HEK293T (cell line): Measurements from ENCODE around the gene TPTE2.

Experiments used
- ARNT ChIP-seq: fragments of 450-650 bp; IDR thresholded peaks from 2 replicates; pipeline ENCODE4 v1.6.1; 2017; ENCODE audit warnings: mild to moderate bottlenecking
- BHLHE40 ChIP-seq: fragments of 450-650 bp; IDR thresholded peaks from 2 replicates; pipeline ENCODE4 v1.6.1; 2016; ENCODE audit warnings: mild to moderate bottlenecking, moderate library complexity, borderline replicate concordance
- FOXA1 ChIP-seq: fragments of 450-650 bp; IDR thresholded peaks from 2 replicates; pipeline ENCODE4 v1.6.1; 2016; ENCODE audit warnings: mild to moderate bottlenecking
- FOXM1 ChIP-seq: fragments of 450-650 bp; IDR thresholded peaks from 2 replicates; pipeline ENCODE4 v1.6.1; 2017; ENCODE audit warnings: mild to moderate bottlenecking, borderline replicate concordance
- NFRKB ChIP-seq: fragments of 450-650 bp; IDR thresholded peaks from 2 replicates; pipeline ENCODE4 v1.6.1; 2016; ENCODE audit warnings: mild to moderate bottlenecking, moderate library complexity
- SP1 ChIP-seq: fragments of 450-650 bp; IDR thresholded peaks from 2 replicates; pipeline ENCODE4 v1.6.1; 2017
- SUZ12 ChIP-seq: fragments of 450-650 bp; IDR thresholded peaks from 2 replicates; pipeline ENCODE4 v1.6.1; 2016; ENCODE audit warnings: mild to moderate bottlenecking
- TARDBP ChIP-seq: fragments of 450-650 bp; IDR thresholded peaks from 2 replicates; pipeline ENCODE4 v1.6.1; 2016

- TF ChIP-seq BHLHE40 = no peak
- TF ChIP-seq FOXA1 = no peak
- no peak for TF ChIP-seq NFRKB
- no peak for TF ChIP-seq SP1
- no peak for TF ChIP-seq ARNT
- no peak for TF ChIP-seq SUZ12
- TF ChIP-seq TARDBP = no peak
- TF ChIP-seq FOXM1 = no peak
These were observed 25.7 kb upstream of the TPTE2 start for GRCh38 chr13:19586904-19587634.
